Fibroblast of the conjunctiva (primary cell): ENCODE measurements around the gene ACSL5.

Experiments
- DNase-seq: peaks from one replicate; pipeline ENCODE4 v3.0.0-alpha.2; 2010; ENCODE audit warnings: low read depth

The ACSL5 gene

DNA sequence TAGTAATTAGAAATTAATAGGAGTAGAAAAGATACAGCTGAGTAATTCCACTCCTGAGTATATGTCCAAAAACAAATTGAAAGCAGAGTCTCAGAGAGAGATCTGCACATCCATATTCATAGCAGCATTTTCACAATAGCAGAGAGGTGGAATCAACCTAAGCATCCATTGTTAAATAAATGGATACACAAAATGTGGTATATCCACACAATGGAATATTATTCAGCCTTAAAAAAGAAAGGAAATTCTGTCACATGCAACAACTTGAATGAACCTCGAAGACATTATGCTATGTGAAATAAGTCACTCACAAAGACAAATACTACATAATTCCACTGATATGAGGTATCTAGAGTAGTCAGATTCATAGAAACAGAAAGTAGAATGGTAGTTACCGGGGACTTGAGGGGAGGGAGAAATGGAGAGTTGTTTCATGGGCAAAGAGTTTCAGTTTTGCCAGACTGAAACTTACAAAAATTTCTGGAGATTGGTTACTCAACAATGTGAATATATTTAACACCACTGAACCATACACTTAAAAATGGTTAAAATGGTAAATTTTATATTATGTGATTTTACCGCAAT is 91.5 kb downstream of the ACSL5 start:
- DNase-seq: no peak

- DNase-seq: no peak
Observed at GRCh38 chr10:112466802-112467201, 92.9 kb downstream of the ACSL5 start.

GRCh38 chr10:112467541-112468075 is 93.7 kb downstream of the ACSL5 start:
- no peak for DNase-seq

- peak; percentile 62 for DNase-seq
Observed at GRCh38 chr10:112471878-112472487, 98.1 kb downstream of the ACSL5 start.

- DNase-seq: no peak
Observed at GRCh38 chr10:112475575-112476218, 101.8 kb downstream of the ACSL5 start.
